Right lung (tissue), 5 donors: ENCODE results near the gene ATRNL1. TPM values are rescaled to one million over a fixed set of nuclear protein-coding genes. Genes with fewer than 3 reads are reported as not detected.

Source experiments
- DNase-seq, 2 donors: peaks; one replicate each; pipeline ENCODE4 v3.0.0-alpha.2; 2013
- polyA plus RNA-seq, 5 donors: library from polyadenylated mRNA; unstranded; fragments of 120-200 nt; gene quantifications; one replicate each; pipeline versions ENCODE4 v1.2.1 to v1.2.3, GENCODE V29; 2013; ENCODE audit warnings: inconsistent platforms in 1 of 5, low replicate concordance in 1 of 5; ENCODE audit not compliant: insufficient read length in 5 of 5, insufficient read depth in 1 of 5

Gene ATRNL1
- polyA plus RNA-seq, 5 donors = 4.4 to 6.9 (median 5.7) TPM

GRCh38 chr10:115980470-115980869, 887.3 kb downstream of the ATRNL1 start:
- DNase-seq = no peak

GRCh38 chr10:115981081-115981480, 887.9 kb downstream of the ATRNL1 start:
- DNase-seq = no peak

- DNase-seq = no peak
Measured at GRCh38 chr10:115982076-115982475, 888.9 kb downstream of the ATRNL1 start.

- DNase-seq = no peak
Measured at GRCh38 chr10:115982526-115982925, 889.4 kb downstream of the ATRNL1 start.

- DNase-seq = no peak
Measured at GRCh38 chr10:115985786-115986185, 892.6 kb downstream of the ATRNL1 start.

- DNase-seq = no peak
Measured at GRCh38 chr10:115988380-115988779, 895.2 kb downstream of the ATRNL1 start.

GRCh38 chr10:115989621-115990020, 896.5 kb downstream of the ATRNL1 start:
- no peak for DNase-seq

GRCh38 chr10:115992236-115992986, 899.2 kb downstream of the ATRNL1 start:
- no peak for DNase-seq

GRCh38 chr10:115996031-115996430, 902.9 kb downstream of the ATRNL1 start:
- no peak for DNase-seq

- DNase-seq = no peak
Measured at GRCh38 chr10:115998301-115998700, 905.1 kb downstream of the ATRNL1 start.

Other genes starting within 250 kb of the ATRNL1 start
- gene TRUB1, start 155.2 kb upstream of the ATRNL1 start, polyA plus RNA-seq = 10 to 100 TPM; 25.8 to 39.7 (median 28.7) TPM